Peyer's patch (tissue), 4 donors: ENCODE results near the gene SRP54. TPM values are rescaled to one million over a fixed set of nuclear protein-coding genes. Genes with fewer than 3 reads are reported as not detected.

Experiments used
- DNase-seq, 3 donors: peaks; one replicate each; pipeline ENCODE4 v3.0.0-alpha.2; 2017 to 2019
- H3K27ac ChIP-seq, 4 donors: fragments of 200-600 bp; sonication (generic); one replicate each; pipeline ENCODE4 v1.5.1; 2016 to 2019
- H3K27me3 ChIP-seq, 2 donors: fragments of 200-600 bp; sonication (generic); one replicate each; pipeline ENCODE4 v1.5.1; 2019
- H3K36me3 ChIP-seq, 3 donors: fragments of 200-600 bp; sonication (generic); one replicate each; pipeline ENCODE4 v1.5.1; 2016 to 2019
- H3K4me1 ChIP-seq, 4 donors: fragments of 200-600 bp; sonication (generic); one replicate each; pipeline ENCODE4 v1.5.1; 2016 to 2019
- H3K4me3 ChIP-seq, 4 donors: fragments of 200-600 bp; sonication (generic); 1 replicate in 3 of 4; 2 replicates in 1 of 4; pipeline ENCODE4 v1.5.1; 2016 to 2019; ENCODE audit warnings: mild to moderate bottlenecking in 1 of 4
- H3K9me3 ChIP-seq, 4 donors: fragments of 200-600 bp; sonication (generic); one replicate each; pipeline ENCODE4 v1.5.1; 2016 to 2019; ENCODE audit warnings: mild to moderate bottlenecking in 1 of 4
- CTCF ChIP-seq, 6 experiments: fragments of 450-650 bp in 4 of 6; fragments of 200-600 bp in 2 of 6; sonication (generic) in 1 of 6; IDR thresholded peaks; one replicate each; pipeline ENCODE4 v1.5.1; 2017 to 2019; ENCODE audit warnings: antibody characterized with exemption in 6 of 6, mild to moderate bottlenecking in 3 of 6, moderate library complexity in 1 of 6
- POLR2A ChIP-seq, 2 donors: fragments of 450-650 bp; IDR thresholded peaks; one replicate each; pipeline ENCODE4 v1.5.1; 2017; ENCODE audit warnings: antibody characterized with exemption in 2 of 2, mild to moderate bottlenecking in 2 of 2, moderate library complexity in 2 of 2
- total RNA-seq, 4 donors: library from RNA; depleted of rRNA; stranded (reverse); fragments of >200 nt; gene quantifications; one replicate each; pipeline ENCODE4 v1.1.0, GENCODE V29; 2016

SRP54 gene
- total RNA-seq, result 10 to 100 TPM; 52.0 to 63.1 (median 53.2) TPM

GRCh38 chr14:34982421-34983147, at the start of gene SRP54:
Gene SRP54, plus strand, starts transcription at chr14:34982992. Its CDS starts 13,718 bp downstream, at chr14:34996710.
- peak; percentile 99 to 100 (median 100) for DNase-seq
- no peaks in the 10 kb centered on the region for H3K27me3 ChIP-seq
- peak within 1 kb of the TSS; percentile 90 to 97 (median 94) for H3K27ac ChIP-seq
- no peaks in the 10 kb centered on the region for H3K36me3 ChIP-seq
- H3K4me1 ChIP-seq, result peaks cover 0 to 25% (median 4%) of the 10 kb centered on the region in 4 donors
- TF ChIP-seq POLR2A (IDR thresholded peaks at IDR 0.05) (peak; percentile 81 to 97), CTCF (IDR thresholded peaks at IDR 0.05) (peak in 5 of 6 experiments; percentile 11 to 63 (median 39))
- no peaks in the 10 kb centered on the region for H3K9me3 ChIP-seq
- peak within 1 kb of the TSS; percentile 71 to 75 (median 74) for H3K4me3 ChIP-seq

- H3K9me3 ChIP-seq, result no peaks in the 10 kb centered on the region
- no peak overlapping the region for H3K4me3 ChIP-seq
- H3K27me3 ChIP-seq, result no peaks in the 10 kb centered on the region
- no peak for DNase-seq
- no peaks in the 10 kb centered on the region for H3K36me3 ChIP-seq
- no peak for TF ChIP-seq CTCF (IDR thresholded peaks at IDR 0.05)
- TF ChIP-seq POLR2A (IDR thresholded peaks at IDR 0.05), result no peak
- no peak overlapping the region for H3K27ac ChIP-seq
- H3K4me1 ChIP-seq, result no peaks in the 10 kb centered on the region
These were observed 49.5 kb upstream of the SRP54 start for GRCh38 chr14:34933301-34933700.

GRCh38 chr14:34935488-34935887, 47.3 kb upstream of the SRP54 start:
- Histone ChIP-seq H3K36me3 (no peaks in the 10 kb centered on the region), H3K9me3 (no peaks in the 10 kb centered on the region), H3K27me3 (no peaks in the 10 kb centered on the region), H3K27ac (no peak overlapping the region), H3K4me1 (no peaks in the 10 kb centered on the region), H3K4me3 (no peak overlapping the region)
- no peak for TF ChIP-seq CTCF (IDR thresholded peaks at IDR 0.05)
- TF ChIP-seq POLR2A (IDR thresholded peaks at IDR 0.05), result no peak
- DNase-seq, result no peak

GRCh38 chr14:34937442-34937841, 45.4 kb upstream of the SRP54 start:
- Histone ChIP-seq H3K27ac (no peak overlapping the region), H3K4me3 (no peak overlapping the region), H3K9me3 (no peaks in the 10 kb centered on the region), H3K27me3 (no peaks in the 10 kb centered on the region), H3K36me3 (no peaks in the 10 kb centered on the region), H3K4me1 (no peaks in the 10 kb centered on the region)
- no peak for DNase-seq
- no peak for TF ChIP-seq CTCF (IDR thresholded peaks at IDR 0.05)
- no peak for TF ChIP-seq POLR2A (IDR thresholded peaks at IDR 0.05)

GRCh38 chr14:34937876-34938275, 44.9 kb upstream of the SRP54 start:
- Histone ChIP-seq H3K36me3 (no peaks in the 10 kb centered on the region), H3K4me1 (no peaks in the 10 kb centered on the region), H3K9me3 (no peaks in the 10 kb centered on the region), H3K27me3 (no peaks in the 10 kb centered on the region), H3K4me3 (no peak overlapping the region), H3K27ac (no peak overlapping the region)
- DNase-seq, result no peak
- TF ChIP-seq CTCF (IDR thresholded peaks at IDR 0.05), result no peak
- TF ChIP-seq POLR2A (IDR thresholded peaks at IDR 0.05), result no peak
